Thoracic aorta (tissue), 2 donors: ENCODE results near the gene EPN1. TPM values are rescaled to one million over a fixed set of nuclear protein-coding genes. Genes with fewer than 3 reads are reported as not detected.

ENCODE experiments used
- ATAC-seq: fragments of 150-250 bp; one replicate; pipeline ENCODE4 v1.8.0; 2017; ENCODE audit warnings: low read depth; ENCODE audit not compliant: insufficient number of reproducible peaks, low FRiP score
- DNase-seq: peaks from one replicate; pipeline ENCODE4 v3.0.0-alpha.2; 2020; ENCODE audit warnings: low spot score
- H3K27ac ChIP-seq, 2 donors: fragments of 200-600 bp; sonication (generic); 1 replicate in 1 of 2; 2 replicates in 1 of 2; pipeline ENCODE4 v1.5.1; 2016; ENCODE audit warnings: mild to moderate bottlenecking in 2 of 2, moderate library complexity in 2 of 2
- H3K27me3 ChIP-seq: fragments of 200-600 bp; sonication (generic); replicated peaks from 2 replicates; pipeline ENCODE4 v1.6.0; 2016; ENCODE audit warnings: mild to moderate bottlenecking; ENCODE audit not compliant: insufficient read depth
- H3K36me3 ChIP-seq: fragments of 200-600 bp; sonication (generic); one replicate; pipeline ENCODE4 v1.5.1; 2016
- H3K4me1 ChIP-seq, 2 donors: fragments of 200-600 bp; sonication (generic); 1 replicate in 1 of 2; 2 replicates in 1 of 2; pipeline versions ENCODE4 v1.5.1 to v1.6.0; 2016; ENCODE audit warnings: low read depth in 2 of 2, mild to moderate bottlenecking in 1 of 2; ENCODE audit not compliant: control insufficient read depth in 1 of 2
- H3K4me3 ChIP-seq: fragments of 200-600 bp; sonication (generic); 2 replicates; pipeline ENCODE4 v1.5.1; 2016; ENCODE audit warnings: mild to moderate bottlenecking
- H3K9me3 ChIP-seq: fragments of 200-600 bp; sonication (generic); 2 replicates; pipeline ENCODE4 v1.5.1; 2016
- CTCF ChIP-seq: fragments of 200-600 bp; sonication (generic); IDR thresholded peaks from one replicate; pipeline ENCODE4 v1.5.1; 2019; ENCODE audit warnings: antibody characterized with exemption
- total RNA-seq, 2 donors: library from RNA; depleted of rRNA; stranded (reverse); fragments of >200 nt; gene quantifications; one replicate each; pipeline versions ENCODE4 v1.1.0 to v1.2.3, GENCODE V29; 2016

Gene EPN1
- total RNA-seq, 2 donors from 2014 or later: 91.3 to 93.5 TPM

DNA sequence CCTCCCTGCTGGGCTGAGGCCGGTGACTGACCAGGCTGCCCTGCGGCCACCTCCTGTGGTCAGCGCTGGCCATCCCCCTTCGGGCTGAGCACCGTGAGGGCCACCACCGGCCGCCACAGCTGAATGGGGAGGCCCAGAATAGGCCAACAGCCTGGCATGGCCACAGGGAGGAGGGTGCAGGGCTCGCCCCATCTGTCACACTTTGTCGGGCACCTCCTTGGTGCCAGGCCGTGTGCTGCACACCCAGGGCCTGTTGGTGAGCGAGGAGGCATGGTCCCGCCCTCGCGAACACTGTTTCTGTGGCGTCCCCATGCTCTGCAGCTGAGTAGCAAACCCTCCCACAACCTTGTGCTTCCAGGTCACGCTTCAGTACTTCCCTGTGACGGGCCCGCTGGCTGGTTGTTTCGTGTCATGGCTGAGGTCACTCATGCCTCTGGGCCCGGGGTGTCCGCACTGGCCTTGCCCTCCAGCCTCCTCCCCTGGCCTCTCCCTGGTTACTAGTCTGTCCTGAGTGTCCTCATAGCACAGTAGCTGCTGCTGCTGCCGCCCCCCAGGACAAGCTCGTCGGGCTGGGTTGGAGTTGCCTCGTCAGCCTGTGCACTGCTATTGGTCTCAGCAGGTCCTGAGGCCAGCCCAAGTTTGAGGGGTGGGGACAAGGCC, 15.2 kb downstream of the EPN1 start:
- no peak for TF ChIP-seq CTCF
- Histone ChIP-seq H3K4me3 (no peak overlapping the region), H3K27me3 (no peaks in the 10 kb centered on the region), H3K4me1 (no peaks in the 10 kb centered on the region), H3K36me3 (peaks cover 73% of the 10 kb centered on the region), H3K27ac (no peak overlapping the region), H3K9me3 (no peaks in the 10 kb centered on the region)
- ATAC-seq: no peak
- DNase-seq: no peak

GRCh38 chr19:55690769-55691545, 15.9 kb downstream of the EPN1 start:
- DNase-seq: no peak
- TF ChIP-seq CTCF: no peak
- Histone ChIP-seq H3K27ac (no peak overlapping the region), H3K9me3 (no peaks in the 10 kb centered on the region), H3K4me1 (no peaks in the 10 kb centered on the region), H3K4me3 (no peak overlapping the region), H3K36me3 (peaks cover 73% of the 10 kb centered on the region), H3K27me3 (no peaks in the 10 kb centered on the region)
- ATAC-seq: no peak

- no peak for ATAC-seq
- Histone ChIP-seq H3K4me1 (no peaks in the 10 kb centered on the region), H3K4me3 (no peak overlapping the region), H3K36me3 (peaks cover 78% of the 10 kb centered on the region), H3K27ac (no peak overlapping the region), H3K9me3 (no peaks in the 10 kb centered on the region), H3K27me3 (no peaks in the 10 kb centered on the region)
- DNase-seq: no peak
- TF ChIP-seq CTCF: no peak
These were observed 16.8 kb downstream of the EPN1 start for GRCh38 chr19:55691561-55692481.

DNA sequence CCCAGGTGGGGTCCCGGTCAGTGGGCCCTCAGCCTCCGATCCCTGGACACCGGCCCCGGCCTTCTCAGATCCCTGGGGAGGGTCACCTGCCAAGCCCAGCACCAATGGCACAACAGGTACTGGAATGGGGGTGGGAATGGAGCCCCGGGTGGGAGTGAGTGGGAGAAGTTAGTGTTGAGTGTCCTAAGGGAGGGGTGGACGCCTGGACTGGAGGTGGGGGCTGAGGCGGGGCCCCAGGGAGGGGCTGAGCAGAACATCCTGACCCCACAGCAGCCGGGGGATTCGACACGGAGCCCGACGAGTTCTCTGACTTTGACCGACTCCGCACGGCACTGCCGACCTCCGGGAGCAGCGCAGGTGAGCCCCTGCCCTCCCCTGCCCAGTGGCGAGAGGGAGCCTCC, 17.7 kb downstream of the EPN1 start:
- H3K36me3 ChIP-seq: peaks cover 77% of the 10 kb centered on the region
- no peaks in the 10 kb centered on the region for H3K4me1 ChIP-seq
- DNase-seq (no peak), ATAC-seq (no peak)
- H3K4me3 ChIP-seq: no peak overlapping the region
- no peaks in the 10 kb centered on the region for H3K9me3 ChIP-seq
- no peak overlapping the region for H3K27ac ChIP-seq
- no peak for TF ChIP-seq CTCF
- H3K27me3 ChIP-seq: no peaks in the 10 kb centered on the region
